Neural progenitor cell (in vitro differentiated cells): ENCODE measurements around the gene PRR23E. TPM values are rescaled to one million over a fixed set of nuclear protein-coding genes. Genes with fewer than 3 reads are reported as not detected.
A peak's percentile ranks its signal among the peaks of the same experiment; 100 is the strongest.

Experiments
- DNase-seq: peaks from one replicate; pipeline ENCODE4 v3.0.0-alpha.2; 2016; ENCODE audit warnings: low spot score
- H2AFZ ChIP-seq: fragments of 200-600 bp; sonication (generic); replicated peaks from 2 replicates; pipeline ENCODE4 v1.6.1; 2016; ENCODE audit warnings: antibody characterized with exemption
- H3F3A ChIP-seq: fragments of 200-600 bp; sonication (generic); 2 replicates; pipeline ENCODE4 v1.6.1; 2016; ENCODE audit warnings: antibody characterized with exemption, low read depth
- H3K27ac ChIP-seq: fragments of 200-600 bp; sonication (generic); 2 replicates; pipeline ENCODE4 v1.5.1; 2016; ENCODE audit warnings: mild to moderate bottlenecking
- H3K27me3 ChIP-seq: fragments of 200-600 bp; sonication (generic); 2 replicates; pipeline ENCODE4 v1.6.1; 2016; ENCODE audit warnings: mild to moderate bottlenecking, moderate library complexity
- H3K36me3 ChIP-seq: fragments of 200-600 bp; sonication (generic); 2 replicates; pipeline ENCODE4 v1.5.1; 2016
- H3K4me1 ChIP-seq: fragments of 200-600 bp; sonication (generic); 2 replicates; pipeline ENCODE4 v1.6.1; 2016; ENCODE audit warnings: mixed run types
- H3K4me2 ChIP-seq: fragments of 200-600 bp; sonication (generic); 2 replicates; pipeline ENCODE4 v1.6.1; 2016
- H3K4me3 ChIP-seq: fragments of 200-600 bp; sonication (generic); 2 replicates; pipeline ENCODE4 v1.5.1; 2016
- H3K79me2 ChIP-seq: fragments of 200-600 bp; sonication (generic); 2 replicates; pipeline ENCODE4 v1.6.1; 2016; ENCODE audit warnings: low read depth
- H3K9ac ChIP-seq: fragments of 200-600 bp; sonication (generic); 2 replicates; pipeline ENCODE4 v1.6.1; 2016
- H3K9me3 ChIP-seq: fragments of 200-600 bp; sonication (generic); 2 replicates; pipeline ENCODE4 v1.5.1; 2016; ENCODE audit warnings: low read depth
- H4K20me1 ChIP-seq: fragments of 200-600 bp; sonication (generic); 2 replicates; pipeline ENCODE4 v1.6.1; 2016; ENCODE audit warnings: low read depth
- H3K27ac Mint-ChIP-seq: 3 replicates; pipeline ENCODE4 v1.8.0; 2021; ENCODE audit warnings: mixed read lengths
- H3K27me3 Mint-ChIP-seq: 2 replicates; pipeline ENCODE4 v1.8.0; 2022; ENCODE audit warnings: low read depth, mild to moderate bottlenecking, inconsistent platforms, moderate library complexity, mixed read lengths; ENCODE audit not compliant: insufficient read depth
- H3K36me3 Mint-ChIP-seq: 3 replicates; pipeline ENCODE4 v1.8.0; 2021; ENCODE audit warnings: mixed read lengths
- H3K4me1 Mint-ChIP-seq: 3 replicates; pipeline ENCODE4 v1.8.0; 2021; ENCODE audit warnings: mixed read lengths
- H3K4me3 Mint-ChIP-seq: 3 replicates; pipeline ENCODE4 v1.8.0; 2021; ENCODE audit warnings: mild to moderate bottlenecking, moderate library complexity, mixed read lengths
- H3K9me3 Mint-ChIP-seq: 3 replicates; pipeline ENCODE4 v1.8.0; 2020; ENCODE audit warnings: mixed read lengths
- EZH2 ChIP-seq: fragments of 200-600 bp; sonication (generic); IDR thresholded peaks from 2 replicates; pipeline ENCODE4 v1.6.1; 2017; ENCODE audit warnings: antibody characterized with exemption, mild to moderate bottlenecking, moderate library complexity
- EZH2phosphoT487 ChIP-seq: fragments of 200-600 bp; sonication (generic); IDR thresholded peaks from 2 replicates; pipeline ENCODE4 v1.6.1; 2017; ENCODE audit warnings: antibody characterized with exemption
- total RNA-seq: library from RNA; depleted of rRNA; stranded (reverse); fragments of >200 nt; gene quantifications from 2 replicates; pipeline ENCODE4 v1.2.3, GENCODE V29; 2015; ENCODE audit warnings: low replicate concordance
- TF ChIP-seq, protein P1 (sequence below): fragments of 200-600 bp; sonication (generic); IDR thresholded peaks from 2 replicates; pipeline ENCODE4 v1.5.1; 2017; ENCODE audit warnings: antibody characterized with exemption, mild to moderate bottlenecking

Gene PRR23E
- total RNA-seq, 1 donor from 2014 or later = not detected

- H2AFZ ChIP-seq = no peak overlapping the region
- Mint-ChIP-seq H3K27me3 (peaks cover 12% of the 10 kb centered on the region), H3K27ac (no peak overlapping the region), H3K36me3 (no peaks in the 10 kb centered on the region), H3K4me3 (no peak overlapping the region), H3K4me1 (peaks cover 2% of the 10 kb centered on the region), H3K9me3 (no peaks in the 10 kb centered on the region)
- H3K9me3 ChIP-seq = no peaks in the 10 kb centered on the region
- H3K36me3 ChIP-seq = no peaks in the 10 kb centered on the region
- no peak overlapping the region for H3K4me2 ChIP-seq
- no peaks in the 10 kb centered on the region for H3K79me2 ChIP-seq
- peaks cover 18% of the 10 kb centered on the region for H3F3A ChIP-seq
- H3K27ac ChIP-seq = no peak overlapping the region
- no peak for DNase-seq
- H4K20me1 ChIP-seq = peaks cover 23% of the 10 kb centered on the region
- H3K27me3 ChIP-seq = no peaks in the 10 kb centered on the region
- H3K4me3 ChIP-seq = no peak overlapping the region
- no peak overlapping the region for H3K9ac ChIP-seq
- H3K4me1 ChIP-seq = peaks cover 37% of the 10 kb centered on the region
- no peak for TF ChIP-seq EZH2phosphoT487
- no peak for TF ChIP-seq EZH2
- TF ChIP-seq, protein P1, sequence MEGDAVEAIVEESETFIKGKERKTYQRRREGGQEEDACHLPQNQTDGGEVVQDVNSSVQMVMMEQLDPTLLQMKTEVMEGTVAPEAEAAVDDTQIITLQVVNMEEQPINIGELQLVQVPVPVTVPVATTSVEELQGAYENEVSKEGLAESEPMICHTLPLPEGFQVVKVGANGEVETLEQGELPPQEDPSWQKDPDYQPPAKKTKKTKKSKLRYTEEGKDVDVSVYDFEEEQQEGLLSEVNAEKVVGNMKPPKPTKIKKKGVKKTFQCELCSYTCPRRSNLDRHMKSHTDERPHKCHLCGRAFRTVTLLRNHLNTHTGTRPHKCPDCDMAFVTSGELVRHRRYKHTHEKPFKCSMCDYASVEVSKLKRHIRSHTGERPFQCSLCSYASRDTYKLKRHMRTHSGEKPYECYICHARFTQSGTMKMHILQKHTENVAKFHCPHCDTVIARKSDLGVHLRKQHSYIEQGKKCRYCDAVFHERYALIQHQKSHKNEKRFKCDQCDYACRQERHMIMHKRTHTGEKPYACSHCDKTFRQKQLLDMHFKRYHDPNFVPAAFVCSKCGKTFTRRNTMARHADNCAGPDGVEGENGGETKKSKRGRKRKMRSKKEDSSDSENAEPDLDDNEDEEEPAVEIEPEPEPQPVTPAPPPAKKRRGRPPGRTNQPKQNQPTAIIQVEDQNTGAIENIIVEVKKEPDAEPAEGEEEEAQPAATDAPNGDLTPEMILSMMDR = no peak
Measured at GRCh38 chr3:127161973-127162579, 30.9 kb upstream of the PRR23E start.

GRCh38 chr3:127162947-127163645 is 29.8 kb upstream of the PRR23E start:
- Histone ChIP-seq H3K4me2 (no peak overlapping the region), H3K9ac (no peak overlapping the region), H3K4me1 (peaks cover 27% of the 10 kb centered on the region), H2AFZ (no peak overlapping the region), H4K20me1 (peaks cover 22% of the 10 kb centered on the region), H3K27me3 (no peaks in the 10 kb centered on the region), H3K79me2 (no peaks in the 10 kb centered on the region), H3K27ac (no peak overlapping the region), H3K9me3 (no peaks in the 10 kb centered on the region), H3K4me3 (no peak overlapping the region), H3F3A (peaks cover 17% of the 10 kb centered on the region), H3K36me3 (no peaks in the 10 kb centered on the region)
- Mint-ChIP-seq H3K27me3 (peaks cover 11% of the 10 kb centered on the region), H3K27ac (no peak overlapping the region), H3K4me1 (peaks cover 2% of the 10 kb centered on the region), H3K4me3 (no peak overlapping the region), H3K36me3 (no peaks in the 10 kb centered on the region), H3K9me3 (no peaks in the 10 kb centered on the region)
- DNase-seq = peak; percentile 90
- no peak for TF ChIP-seq EZH2phosphoT487
- TF ChIP-seq, protein P1 = no peak
- TF ChIP-seq EZH2 = no peak

GRCh38 chr3:127164615-127165014 is 28.3 kb upstream of the PRR23E start:
- Histone ChIP-seq H3K27ac (no peak overlapping the region), H3K27me3 (no peaks in the 10 kb centered on the region), H2AFZ (no peak overlapping the region), H3F3A (peaks cover 3% of the 10 kb centered on the region), H3K4me3 (no peak overlapping the region), H3K79me2 (no peaks in the 10 kb centered on the region), H3K9ac (no peak overlapping the region), H3K4me2 (no peak overlapping the region), H4K20me1 (peaks cover 9% of the 10 kb centered on the region), H3K9me3 (no peaks in the 10 kb centered on the region), H3K36me3 (no peaks in the 10 kb centered on the region), H3K4me1 (peaks cover 13% of the 10 kb centered on the region)
- DNase-seq = no peak
- Mint-ChIP-seq H3K27ac (no peak overlapping the region), H3K9me3 (no peaks in the 10 kb centered on the region), H3K36me3 (no peaks in the 10 kb centered on the region), H3K4me3 (no peak overlapping the region), H3K27me3 (peaks cover 14% of the 10 kb centered on the region), H3K4me1 (peaks cover 3% of the 10 kb centered on the region)
- TF ChIP-seq EZH2 = no peak
- TF ChIP-seq, protein P1 = no peak
- no peak for TF ChIP-seq EZH2phosphoT487
